ACHN (cell line): ENCODE measurements around the gene CHST9.

Source experiments
- DNase-seq: peaks from one replicate; pipeline ENCODE4 v3.0.0-alpha.2; 2015
- in situ Hi-C: cut with HindIII; loops from 2 replicates; pipeline ENCODE4 v1.10.0; 2017; ENCODE audit warnings: low sequenced_read_pairs, low pct_ligation_motif_present, low pct_unique_long_range_greater_than_20kb

Gene CHST9

DNA sequence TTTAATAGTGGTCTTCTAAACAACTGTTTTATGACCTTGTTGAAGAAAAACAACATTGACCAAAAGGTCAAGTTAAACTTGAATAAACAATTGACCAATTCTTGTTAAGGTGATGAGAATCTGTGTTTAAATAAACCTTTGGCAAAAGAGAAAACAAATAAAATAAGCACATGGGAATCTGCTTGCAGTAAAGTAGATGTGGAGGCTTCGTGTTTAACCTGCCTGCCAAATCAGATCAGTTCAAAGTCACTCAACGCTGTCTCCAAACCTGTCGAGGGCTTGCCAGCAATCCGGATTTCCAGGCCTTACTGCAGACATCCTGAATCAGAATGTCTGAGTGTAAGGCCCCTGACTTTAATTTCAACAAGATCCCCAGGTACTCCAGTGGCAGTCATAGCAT lies 264.5 kb downstream of the CHST9 start:
- in situ Hi-C loops = no loop called here
- DNase-seq = no peak

DNA sequence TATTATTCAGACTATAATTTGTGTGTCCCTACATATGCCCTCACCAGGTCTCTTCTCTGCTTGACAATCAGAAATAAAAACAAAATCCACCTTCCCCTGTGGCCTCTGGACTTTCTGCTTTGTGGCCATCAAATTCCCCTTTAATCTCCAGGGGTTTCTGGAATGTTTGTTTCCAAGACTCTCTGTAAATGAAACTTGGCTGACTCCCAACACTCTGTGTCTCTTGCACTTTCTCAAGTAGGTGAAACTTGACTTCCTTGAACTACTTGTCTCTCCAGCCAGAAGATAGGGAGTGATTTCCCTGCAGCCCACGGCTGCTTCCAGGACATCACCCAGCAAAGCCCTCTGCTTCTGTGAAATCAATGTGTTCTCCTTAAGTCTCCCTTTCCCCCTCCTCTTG lies 265.5 kb downstream of the CHST9 start:
- DNase-seq = peak; percentile 8
- in situ Hi-C loops = no loop called here

DNA sequence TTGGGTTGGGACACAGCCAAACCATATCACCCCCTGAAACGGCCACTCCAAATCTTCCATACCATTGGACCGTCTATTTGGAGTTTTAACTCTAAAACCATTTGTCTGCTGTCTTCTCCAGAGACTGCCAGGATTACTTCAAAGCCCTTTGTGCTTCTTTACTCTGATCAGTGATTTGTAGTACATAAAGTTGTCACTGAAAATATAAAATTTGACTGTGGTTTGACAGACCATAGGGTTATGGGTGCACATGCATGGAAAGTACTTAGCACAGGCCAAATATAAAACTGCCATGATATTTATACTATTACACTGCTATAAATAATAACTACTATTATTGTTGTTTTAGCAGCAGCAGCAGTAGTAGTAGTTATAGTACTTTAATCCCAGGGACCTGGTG lies 265.9 kb downstream of the CHST9 start:
- no peak for DNase-seq
- in situ Hi-C loops = no loop called here

DNA sequence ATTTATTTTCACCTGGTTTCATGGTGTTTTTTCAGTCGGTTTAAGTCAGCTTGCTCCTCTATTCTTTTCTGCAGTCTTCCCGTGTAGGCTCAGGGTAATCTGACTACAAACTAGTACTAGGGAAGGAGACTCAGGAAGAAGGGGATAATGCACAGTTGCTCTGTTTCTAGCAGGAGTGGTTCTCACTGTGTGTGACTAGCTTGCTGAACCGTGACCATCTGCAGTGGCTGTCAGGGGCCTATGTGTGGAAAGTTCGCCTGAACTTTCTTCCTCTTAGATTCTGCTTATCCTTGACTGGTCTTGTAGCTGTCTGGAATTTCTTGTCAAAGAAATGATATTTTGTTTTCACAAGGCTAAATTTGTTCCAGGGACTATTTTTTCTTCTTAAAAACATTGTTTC lies 273.3 kb downstream of the CHST9 start:
- in situ Hi-C loops = no loop called here

DNA sequence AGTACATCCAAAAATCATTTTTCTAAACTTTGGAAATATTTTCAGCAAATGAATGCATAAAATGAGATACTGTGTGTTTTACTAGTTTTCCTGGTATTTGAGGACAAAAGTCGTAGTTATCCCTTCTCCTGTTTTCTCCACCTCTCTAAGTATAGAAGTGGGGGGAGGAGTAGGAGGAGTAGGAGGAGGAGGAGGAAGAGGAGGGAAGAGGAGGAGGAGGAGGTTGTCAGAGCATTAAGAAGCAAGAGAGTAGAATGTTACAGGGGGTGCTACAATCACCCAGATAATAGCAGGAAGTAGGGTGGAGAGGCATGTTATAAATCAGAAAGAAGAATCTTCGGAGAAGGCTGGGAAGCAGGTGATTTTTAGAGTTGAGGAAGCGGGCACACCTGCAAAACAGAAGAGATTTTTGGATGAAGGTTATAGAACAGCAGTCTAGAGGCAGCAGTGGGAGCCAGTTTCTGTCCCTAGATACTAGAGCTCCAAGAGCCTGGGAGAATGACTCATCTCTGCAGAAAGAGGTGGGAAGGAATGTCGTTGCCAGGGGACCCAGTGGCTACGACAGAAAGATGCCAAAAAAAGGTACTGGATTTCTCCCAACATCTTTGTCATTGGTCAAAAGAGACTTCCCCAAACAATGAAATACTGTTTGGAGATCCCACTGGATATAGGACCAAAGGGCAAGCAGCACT lies 275.4 kb downstream of the CHST9 start:
- in situ Hi-C loops = no loop called here
- DNase-seq = peak; percentile 23

More for the DNA sequence above, 273.3 kb downstream of the CHST9 start:
- no peak for DNase-seq

DNA sequence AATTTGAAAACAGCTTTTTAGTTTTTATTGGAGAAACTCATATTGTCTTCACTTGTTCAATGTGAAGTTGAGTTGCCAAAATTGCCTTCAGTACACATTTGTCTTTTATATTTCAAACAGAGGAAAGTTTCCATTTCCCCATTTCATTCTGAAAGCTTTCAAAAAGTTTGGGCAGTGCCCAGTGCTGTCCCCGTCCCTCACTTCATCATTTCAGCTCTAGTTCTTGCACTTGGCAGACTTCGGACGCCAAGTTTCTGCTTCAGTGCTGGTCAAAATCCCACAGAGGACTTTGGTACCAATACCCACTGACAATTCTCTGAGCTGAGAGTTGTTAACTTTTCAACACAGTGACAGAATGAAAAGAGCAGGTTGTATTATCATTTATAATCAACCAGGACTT lies 276.2 kb downstream of the CHST9 start:
- DNase-seq = no peak
- in situ Hi-C loops = no loop called here

DNA sequence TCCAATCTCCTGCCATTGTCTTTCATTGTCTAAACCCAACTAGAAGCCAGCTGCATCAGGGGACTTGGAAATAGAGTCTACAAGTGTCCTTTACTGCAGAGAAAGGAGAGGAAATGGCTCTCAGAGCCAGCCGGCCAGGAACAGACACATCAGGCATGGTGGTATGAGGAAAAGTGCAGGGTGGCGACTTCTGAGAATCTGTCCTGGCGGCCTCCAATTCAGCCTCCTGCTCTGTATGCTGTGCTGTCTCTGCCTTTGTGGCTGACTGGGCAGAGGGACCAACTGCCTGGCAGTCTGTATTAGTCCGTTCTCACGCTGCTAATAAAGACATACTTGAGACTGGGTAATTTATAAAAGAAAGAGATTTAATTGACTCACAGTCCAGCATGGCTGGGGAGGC lies 282.8 kb downstream of the CHST9 start:
- in situ Hi-C loops = no loop called here
- no peak for DNase-seq

DNA sequence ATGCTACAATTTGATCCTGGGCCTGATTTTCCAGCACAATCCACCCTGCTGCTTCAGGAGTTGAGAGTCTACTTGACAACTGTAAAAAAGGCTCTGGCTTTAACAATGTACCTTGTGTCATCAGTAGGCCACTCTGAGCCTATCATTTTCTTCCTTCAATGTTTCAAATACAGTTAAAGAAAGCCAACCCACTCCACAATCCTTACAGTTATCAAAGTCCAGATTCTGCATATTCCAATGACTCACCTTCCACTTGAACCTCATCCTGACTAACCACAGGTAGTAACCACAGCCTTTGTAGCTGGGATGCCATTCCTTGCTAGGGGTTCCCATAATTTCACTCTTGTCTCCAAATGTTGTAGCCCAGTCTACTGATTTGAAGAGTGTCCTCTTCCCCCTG lies 284.1 kb downstream of the CHST9 start:
- peak; percentile 13 for DNase-seq
- in situ Hi-C loops = no loop called here

DNA sequence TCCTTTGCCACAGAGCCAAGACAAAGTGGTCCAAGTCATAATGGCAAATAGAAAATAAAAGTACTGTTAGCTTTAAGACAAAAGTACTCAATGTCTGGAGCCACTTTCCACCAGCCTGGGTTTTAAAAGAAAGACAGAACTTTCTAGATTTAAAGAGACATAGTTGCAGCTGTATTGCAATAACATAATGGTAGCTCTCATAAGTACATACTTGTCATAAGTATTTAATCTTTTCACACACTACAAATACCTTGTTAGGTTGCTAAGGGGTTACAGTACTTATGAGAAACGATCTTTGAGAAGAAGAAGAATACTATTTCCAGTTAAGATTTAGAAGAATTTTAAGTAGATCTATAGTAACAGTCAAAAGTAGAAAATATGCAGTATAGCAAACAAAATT lies 290.7 kb downstream of the CHST9 start:
- in situ Hi-C loops = no loop called here
- DNase-seq = no peak

DNA sequence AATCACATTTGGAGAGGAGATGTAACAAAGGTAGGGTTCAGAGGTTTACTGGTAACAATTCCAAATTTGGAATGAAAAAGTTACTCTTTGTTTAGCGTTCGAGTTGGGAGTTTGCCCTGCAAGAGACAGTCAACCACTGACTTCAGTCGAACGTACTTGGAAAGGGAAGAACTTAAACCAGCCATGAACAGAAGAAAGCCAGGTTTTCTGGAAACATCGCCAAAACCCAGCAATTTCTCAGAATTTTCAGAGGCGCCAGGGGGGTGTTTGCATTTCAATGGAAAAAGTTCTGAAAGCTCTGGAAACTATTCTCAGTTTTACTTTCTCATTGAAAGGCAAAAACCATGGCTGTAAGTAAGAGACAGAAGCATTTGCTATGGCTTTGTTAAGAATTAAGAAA lies 291.1 kb downstream of the CHST9 start:
- in situ Hi-C loops = no loop called here
- DNase-seq = no peak

DNA sequence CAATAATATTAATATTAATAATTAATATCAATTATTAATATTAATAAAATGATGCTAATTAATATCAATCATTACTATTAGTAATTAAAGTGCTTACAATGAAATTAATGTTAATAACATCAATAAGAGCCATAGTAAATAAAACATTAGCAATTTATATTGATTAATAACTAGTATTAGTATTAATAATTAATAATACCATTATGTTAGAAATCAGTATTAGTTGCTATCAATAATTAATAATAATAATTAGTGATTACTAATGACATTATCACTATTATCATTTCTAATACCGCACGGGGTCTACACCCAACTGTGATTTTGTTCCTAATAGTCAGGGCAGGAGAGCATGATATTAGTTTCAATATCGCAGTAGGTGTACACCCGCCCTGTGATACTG lies 296.8 kb downstream of the CHST9 start:
- in situ Hi-C loops = no loop called here
- DNase-seq = no peak

DNA sequence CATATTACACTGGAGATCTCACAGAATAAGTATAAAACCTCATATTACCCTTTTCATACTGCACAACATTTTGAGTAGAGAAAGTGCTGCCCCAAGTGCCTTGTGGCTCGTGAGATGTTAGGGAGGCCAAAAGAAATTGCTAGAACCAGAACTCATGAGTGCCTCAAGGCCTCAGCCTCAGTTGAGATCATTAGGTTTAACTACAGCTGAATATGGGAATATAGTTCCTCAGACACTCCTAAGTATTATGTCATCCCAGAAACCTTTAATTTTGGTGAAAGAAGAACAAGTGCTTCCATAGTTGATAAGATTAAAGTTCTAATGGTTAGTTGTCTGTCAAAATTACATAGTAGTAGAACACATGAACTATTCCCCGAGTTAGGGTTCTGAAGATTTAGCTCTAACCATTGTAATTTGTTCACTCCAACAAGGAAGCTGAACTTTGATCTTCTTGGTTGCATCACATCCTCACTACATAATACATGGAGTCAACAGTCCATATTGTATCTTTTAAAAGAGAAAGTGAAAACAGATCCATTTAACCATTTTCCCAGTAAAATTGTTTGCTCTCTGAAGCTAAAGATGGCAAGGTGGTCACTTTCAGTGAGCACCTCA lies 310.0 kb downstream of the CHST9 start:
- in situ Hi-C loops = no loop called here
- no peak for DNase-seq

DNA sequence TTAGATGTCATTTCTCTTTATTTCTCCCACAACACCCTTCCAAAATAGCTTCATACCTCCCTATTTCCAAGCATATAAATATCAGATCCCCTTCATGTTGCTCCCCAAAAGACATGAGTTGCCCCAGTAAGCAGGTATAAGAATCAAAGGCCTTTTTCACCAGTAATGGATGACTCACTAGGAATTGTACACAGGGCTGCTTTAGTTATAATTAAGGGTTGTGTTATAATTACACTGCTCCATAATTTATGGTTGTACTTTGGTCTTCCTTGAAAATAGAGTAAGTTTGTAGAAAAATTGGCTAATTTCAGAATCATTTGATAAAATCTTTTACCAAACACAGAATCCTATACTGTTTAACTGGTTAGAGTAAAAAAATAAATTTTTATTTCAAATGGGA lies 310.8 kb downstream of the CHST9 start:
- in situ Hi-C loops = no loop called here
- no peak for DNase-seq

DNA sequence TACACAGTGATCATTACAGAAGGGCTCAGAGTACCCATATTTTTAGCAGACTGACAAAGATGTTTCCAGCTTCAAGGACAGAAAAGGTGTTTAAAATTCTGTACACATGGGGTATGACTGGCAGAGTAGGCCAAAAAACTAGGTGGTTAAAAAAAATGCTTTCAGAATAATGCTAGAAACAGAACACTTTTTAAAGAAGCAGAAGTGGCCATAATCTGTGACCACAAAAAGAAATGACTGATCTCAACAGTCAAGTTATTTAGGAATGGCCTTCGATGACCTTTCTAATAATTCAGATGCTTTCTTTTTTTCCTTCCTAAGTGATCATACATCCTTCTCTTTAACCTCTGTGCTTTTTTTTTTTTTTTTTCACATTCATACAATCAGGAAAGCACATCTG lies 315.5 kb downstream of the CHST9 start:
- no peak for DNase-seq
- in situ Hi-C loops = no loop called here

DNA sequence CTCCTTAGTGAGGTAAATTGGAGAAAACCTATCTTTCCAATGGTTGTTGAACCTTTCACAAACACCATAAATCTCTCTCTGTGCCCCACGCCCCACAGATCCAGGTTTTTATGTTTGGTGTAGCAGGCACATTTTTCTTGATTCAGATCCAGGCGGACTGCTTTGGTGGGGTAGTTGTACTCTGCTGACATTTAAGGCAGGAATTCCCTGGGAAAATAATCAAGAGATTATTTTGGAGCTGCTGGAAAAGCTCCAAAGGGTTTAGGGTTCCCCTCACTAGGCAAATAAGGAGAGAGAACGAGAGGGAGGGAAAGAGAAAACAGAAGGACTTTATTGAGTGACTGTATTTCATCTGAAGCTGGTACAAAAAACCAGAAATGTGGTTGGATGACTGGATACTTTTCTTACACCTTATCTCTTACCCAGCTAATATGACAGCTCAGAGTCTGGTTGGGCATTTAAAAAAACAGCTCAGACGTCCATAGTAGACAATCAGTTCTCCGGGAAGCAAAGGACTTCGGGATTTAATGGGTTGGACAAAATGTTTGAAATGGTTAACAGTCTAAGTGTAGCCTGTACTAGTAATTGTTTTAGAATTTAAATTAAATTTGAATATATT lies 316.0 kb downstream of the CHST9 start:
- in situ Hi-C loops = no loop called here
- DNase-seq = no peak

DNA sequence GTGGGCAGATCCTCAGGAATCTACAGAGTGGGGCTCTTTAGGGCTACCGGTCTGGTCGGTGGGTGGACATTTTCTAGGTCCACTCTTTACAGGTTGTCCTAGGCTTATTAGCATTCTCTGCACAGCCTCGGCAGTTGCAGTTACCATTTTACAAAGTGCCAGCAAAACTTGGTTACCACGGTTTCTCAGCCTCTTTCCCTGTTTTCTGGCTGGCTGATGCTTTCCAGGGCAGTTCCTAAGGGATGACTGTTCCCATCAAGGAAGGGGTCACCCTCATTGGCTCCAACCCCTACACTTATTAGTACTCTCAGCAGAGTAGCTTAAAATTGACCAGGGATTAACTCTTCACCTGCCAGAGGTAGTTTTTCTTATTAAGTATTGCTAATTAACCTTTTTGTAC lies 317.6 kb downstream of the CHST9 start:
- DNase-seq = no peak
- in situ Hi-C loops = no loop called here

DNA sequence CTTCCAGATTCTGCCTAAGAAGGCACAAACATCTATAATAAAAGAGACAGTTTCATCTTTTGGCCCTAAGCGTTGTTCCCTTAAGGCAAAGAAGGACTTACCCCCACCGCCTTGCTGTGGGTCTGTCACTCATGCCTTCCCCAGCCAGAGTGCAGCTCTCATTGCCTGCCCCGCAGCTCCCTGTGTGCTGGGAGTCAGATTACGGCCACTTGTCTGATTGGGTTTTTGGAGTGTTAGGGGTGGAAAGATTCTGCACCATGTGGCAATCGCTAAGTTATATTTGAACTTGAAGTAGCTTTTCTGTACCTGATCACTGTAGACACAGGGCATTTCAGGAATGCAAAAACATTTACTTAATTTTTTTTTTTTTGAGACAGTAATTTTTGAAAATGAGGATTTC lies 319.6 kb downstream of the CHST9 start, which contains the start of gene AQP4:
AQP4 (minus strand) TSS at position 151 of the 400 bp plus-strand sequence; CDS start at position 133, 18 bp downstream.
- no peak for DNase-seq
- in situ Hi-C loops = no loop called here

DNA sequence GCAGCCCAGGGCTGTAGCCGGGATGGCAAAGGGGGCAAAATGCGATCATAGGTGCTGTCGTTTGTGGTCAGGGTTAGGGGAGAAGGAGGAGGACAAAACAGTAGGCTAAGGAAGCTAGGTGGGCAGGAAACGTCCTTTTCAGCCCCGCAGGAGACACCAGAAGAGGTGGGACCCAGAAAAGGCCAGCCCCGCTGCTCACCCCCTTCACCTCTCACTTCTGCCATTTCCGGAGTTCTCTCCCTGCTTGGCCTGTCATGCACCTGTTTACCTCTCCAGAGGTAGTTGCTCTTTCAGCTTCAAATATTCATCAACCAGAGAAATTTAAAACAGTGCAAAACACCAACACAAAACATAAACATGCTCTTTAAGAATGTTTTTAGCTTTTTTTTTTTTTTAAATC lies 320.4 kb downstream of the CHST9 start:
- DNase-seq = no peak
- in situ Hi-C loops = no loop called here

DNA sequence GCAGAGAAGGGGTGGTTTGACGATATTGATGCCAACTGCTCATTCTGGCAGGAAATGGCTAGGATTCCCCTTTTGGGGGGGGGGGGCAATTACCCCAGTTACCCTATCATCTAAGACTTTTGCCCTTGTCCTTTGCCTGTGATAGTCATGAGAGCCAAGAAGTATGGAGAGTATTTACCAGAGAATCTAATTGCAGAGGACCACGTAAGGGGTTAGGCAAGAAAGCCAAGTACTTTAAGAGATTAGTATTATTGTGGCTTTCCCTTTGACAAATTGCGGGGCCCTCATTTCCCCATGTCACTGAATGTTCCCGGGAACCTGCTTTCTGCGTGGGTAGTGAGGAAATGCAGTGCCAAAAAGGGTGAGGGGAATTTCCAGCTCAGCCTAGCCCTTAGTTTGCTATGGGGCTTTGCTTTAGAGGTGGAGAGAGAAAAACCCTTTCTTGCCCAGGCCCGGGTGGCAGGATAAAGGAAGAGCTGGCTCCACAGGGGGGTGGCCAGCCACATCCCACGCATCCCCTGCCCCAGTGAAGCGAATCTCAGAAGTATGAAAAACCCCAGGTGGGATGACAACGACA lies 321.1 kb downstream of the CHST9 start:
- in situ Hi-C loops = no loop called here
- no peak for DNase-seq
